ENCODE data around the gene CTPS2.

Gene CTPS2

DNA sequence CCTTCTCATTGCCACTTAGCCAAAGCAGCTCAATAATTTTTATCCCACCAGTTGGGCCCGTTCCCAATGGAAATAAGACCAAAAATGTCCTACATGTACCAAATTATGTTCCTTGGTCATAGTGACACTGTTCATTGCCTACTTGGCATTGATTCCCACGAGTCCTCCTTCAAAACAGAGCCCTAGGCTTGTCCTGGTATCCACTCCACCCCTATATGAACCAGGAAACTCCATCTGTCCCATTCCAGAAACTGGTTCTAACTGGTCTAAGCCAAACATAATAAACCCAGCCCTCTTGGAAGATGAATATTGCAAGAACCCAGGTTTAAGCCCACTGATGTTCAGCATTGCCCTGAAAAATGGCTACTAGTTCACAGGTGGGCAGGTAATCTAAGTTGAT lies 93.4 kb downstream of the CTPS2 start:
- Histone ChIP-seq H3K4me2 (ENCODE audit: low read length) (no peak overlapping the region), H3K27ac (ENCODE audit: low read depth, low read length, poor library complexity, severe bottlenecking) (no peak overlapping the region), H2AFZ (ENCODE audit: low read length) (no peak overlapping the region), H3K79me2 (ENCODE audit: insufficient read depth, low read length) (no peaks in the 10 kb centered on the region), H3K36me3 (ENCODE audit: insufficient read depth, low read length) (peaks cover 59% of the 10 kb centered on the region), H3K27me3 (ENCODE audit: insufficient read depth, low read length) (no peaks in the 10 kb centered on the region), H3K4me3 (ENCODE audit: low read depth, low read length, poor library complexity, severe bottlenecking) (no peak overlapping the region), H3K9me3 (ENCODE audit: low read length) (no peaks in the 10 kb centered on the region), H4K20me1 (ENCODE audit: insufficient read depth, low read length) (no peaks in the 10 kb centered on the region), H3K9ac (ENCODE audit: low read length) (no peak overlapping the region), H3K4me1 (ENCODE audit: insufficient read depth, low read length, severe bottlenecking) (no peaks in the 10 kb centered on the region), H3K9me2 (ENCODE audit: low read depth, low read length) (no peaks in the 10 kb centered on the region), H3F3A (ENCODE audit: insufficient read depth, low read length) (no peaks in the 10 kb centered on the region)
- TF ChIP-seq, protein P1, sequence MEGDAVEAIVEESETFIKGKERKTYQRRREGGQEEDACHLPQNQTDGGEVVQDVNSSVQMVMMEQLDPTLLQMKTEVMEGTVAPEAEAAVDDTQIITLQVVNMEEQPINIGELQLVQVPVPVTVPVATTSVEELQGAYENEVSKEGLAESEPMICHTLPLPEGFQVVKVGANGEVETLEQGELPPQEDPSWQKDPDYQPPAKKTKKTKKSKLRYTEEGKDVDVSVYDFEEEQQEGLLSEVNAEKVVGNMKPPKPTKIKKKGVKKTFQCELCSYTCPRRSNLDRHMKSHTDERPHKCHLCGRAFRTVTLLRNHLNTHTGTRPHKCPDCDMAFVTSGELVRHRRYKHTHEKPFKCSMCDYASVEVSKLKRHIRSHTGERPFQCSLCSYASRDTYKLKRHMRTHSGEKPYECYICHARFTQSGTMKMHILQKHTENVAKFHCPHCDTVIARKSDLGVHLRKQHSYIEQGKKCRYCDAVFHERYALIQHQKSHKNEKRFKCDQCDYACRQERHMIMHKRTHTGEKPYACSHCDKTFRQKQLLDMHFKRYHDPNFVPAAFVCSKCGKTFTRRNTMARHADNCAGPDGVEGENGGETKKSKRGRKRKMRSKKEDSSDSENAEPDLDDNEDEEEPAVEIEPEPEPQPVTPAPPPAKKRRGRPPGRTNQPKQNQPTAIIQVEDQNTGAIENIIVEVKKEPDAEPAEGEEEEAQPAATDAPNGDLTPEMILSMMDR (IDR thresholded peaks at IDR 0.05; ENCODE audit: low read length): no peak
- TF ChIP-seq EZH2 (IDR thresholded peaks at IDR 0.05; ENCODE audit: borderline replicate concordance, low read length): no peak

DNA sequence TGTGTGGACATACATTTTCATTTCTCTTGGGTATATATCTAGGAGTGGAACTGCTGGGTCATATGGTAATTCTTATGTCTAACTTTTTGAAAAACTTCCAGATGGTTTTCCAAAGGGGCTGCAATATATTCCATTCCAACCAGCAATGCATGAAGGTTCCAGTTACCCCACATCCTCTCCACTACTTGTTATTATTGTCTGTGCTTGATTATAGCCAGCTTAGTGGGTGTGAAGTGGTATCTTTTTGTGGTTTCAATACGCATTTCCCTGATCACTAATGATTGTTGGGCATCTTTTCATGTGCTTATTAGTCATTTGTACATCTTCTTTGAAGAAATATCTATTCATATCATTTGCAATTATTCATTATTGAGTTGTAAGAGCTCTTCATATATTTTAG lies 94.0 kb downstream of the CTPS2 start:
- Histone ChIP-seq H3K27ac (ENCODE audit: low read depth, low read length, poor library complexity, severe bottlenecking) (no peak overlapping the region), H3K27me3 (ENCODE audit: insufficient read depth, low read length) (no peaks in the 10 kb centered on the region), H2AFZ (ENCODE audit: low read length) (no peak overlapping the region), H3K9me3 (ENCODE audit: low read length) (no peaks in the 10 kb centered on the region), H3K4me1 (ENCODE audit: insufficient read depth, low read length, severe bottlenecking) (no peaks in the 10 kb centered on the region), H3F3A (ENCODE audit: insufficient read depth, low read length) (no peaks in the 10 kb centered on the region), H3K4me3 (ENCODE audit: low read depth, low read length, poor library complexity, severe bottlenecking) (no peak overlapping the region), H4K20me1 (ENCODE audit: insufficient read depth, low read length) (no peaks in the 10 kb centered on the region), H3K79me2 (ENCODE audit: insufficient read depth, low read length) (no peaks in the 10 kb centered on the region), H3K9ac (ENCODE audit: low read length) (no peak overlapping the region), H3K9me2 (ENCODE audit: low read depth, low read length) (no peaks in the 10 kb centered on the region), H3K4me2 (ENCODE audit: low read length) (no peak overlapping the region), H3K36me3 (ENCODE audit: insufficient read depth, low read length) (peaks cover 63% of the 10 kb centered on the region)
- TF ChIP-seq EZH2 (IDR thresholded peaks at IDR 0.05; ENCODE audit: borderline replicate concordance, low read length): no peak
- TF ChIP-seq, protein P1 (IDR thresholded peaks at IDR 0.05; ENCODE audit: low read length): no peak

DNA sequence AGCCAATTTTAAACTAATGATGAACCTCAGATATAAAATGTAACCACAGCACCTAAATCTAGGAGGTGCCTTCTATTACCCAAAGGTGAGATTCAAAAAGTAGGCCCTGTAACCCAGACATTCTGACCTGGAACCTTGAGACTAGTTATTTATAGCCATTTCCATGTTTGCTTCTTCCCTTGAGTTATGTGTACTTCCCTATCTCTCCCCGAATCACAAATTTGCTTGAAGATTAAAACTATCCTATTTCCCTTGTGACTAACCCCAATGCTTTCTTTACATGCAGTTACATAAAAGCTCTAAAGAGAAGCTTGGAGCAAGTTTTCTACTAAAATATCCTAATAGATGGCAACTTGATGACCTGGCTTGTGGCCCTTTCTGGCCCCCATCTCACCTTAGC lies 95.1 kb downstream of the CTPS2 start:
- H3K27me3 ChIP-seq (ENCODE audit: insufficient read depth, low read length): no peaks in the 10 kb centered on the region
- no peak overlapping the region for H2AFZ ChIP-seq (ENCODE audit: low read length)
- H3K9me3 ChIP-seq (ENCODE audit: low read length): no peaks in the 10 kb centered on the region
- no peaks in the 10 kb centered on the region for H3K4me1 ChIP-seq (ENCODE audit: insufficient read depth, low read length, severe bottlenecking)
- H3K79me2 ChIP-seq (ENCODE audit: insufficient read depth, low read length): no peaks in the 10 kb centered on the region
- H3K9ac ChIP-seq (ENCODE audit: low read length): no peak overlapping the region
- H3F3A ChIP-seq (ENCODE audit: insufficient read depth, low read length): no peaks in the 10 kb centered on the region
- no peaks in the 10 kb centered on the region for H4K20me1 ChIP-seq (ENCODE audit: insufficient read depth, low read length)
- no peak overlapping the region for H3K4me3 ChIP-seq (ENCODE audit: low read depth, low read length, poor library complexity, severe bottlenecking)
- no peaks in the 10 kb centered on the region for H3K9me2 ChIP-seq (ENCODE audit: low read depth, low read length)
- H3K36me3 ChIP-seq (ENCODE audit: insufficient read depth, low read length): peaks cover 69% of the 10 kb centered on the region
- TF ChIP-seq, protein P1 (IDR thresholded peaks at IDR 0.05; ENCODE audit: low read length): no peak
- TF ChIP-seq EZH2 (IDR thresholded peaks at IDR 0.05; ENCODE audit: borderline replicate concordance, low read length): no peak
- no peak overlapping the region for H3K27ac ChIP-seq (ENCODE audit: low read depth, low read length, poor library complexity, severe bottlenecking)
- no peak overlapping the region for H3K4me2 ChIP-seq (ENCODE audit: low read length)

Measured in OCI-LY1 (cell line).